ENCODE results near the gene SYNGR1.

- TF ChIP-seq POLR2A (IDR thresholded peaks at IDR 0.05) (no peak), CTCF (IDR thresholded peaks at IDR 0.05) (no peak)
These were observed 46.4 kb upstream of the SYNGR1 start for GRCh38 chr22:39303358-39303757.
